HG03280 (cell line): ENCODE results near the gene KLRG1.

Source experiments
- ATAC-seq: cut with Tn5 transposase; IDR thresholded peaks from one replicate; pipeline ENCODE4 v1.9.1; 2021; ENCODE audit warnings: mild to moderate bottlenecking, moderate library complexity; ENCODE audit not compliant: unreplicated experiment

Gene KLRG1

GRCh38 chr12:9039397-9039977, 50.1 kb downstream of the KLRG1 start:
- peak; percentile 60 for ATAC-seq

- no peak for ATAC-seq
These were observed 51.3 kb downstream of the KLRG1 start for GRCh38 chr12:9040484-9041186.

GRCh38 chr12:9041321-9041720, 52.0 kb downstream of the KLRG1 start:
- ATAC-seq: no peak

- ATAC-seq: no peak
These were observed 54.4 kb downstream of the KLRG1 start for GRCh38 chr12:9043766-9044165.

- ATAC-seq: no peak
These were observed 57.8 kb downstream of the KLRG1 start for GRCh38 chr12:9047105-9047504.

GRCh38 chr12:9048930-9049329, 59.6 kb downstream of the KLRG1 start:
- ATAC-seq: no peak

GRCh38 chr12:9049520-9050133, 60.3 kb downstream of the KLRG1 start:
- no peak for ATAC-seq

- no peak for ATAC-seq
These were observed 61.3 kb downstream of the KLRG1 start for GRCh38 chr12:9050521-9051157.

- no peak for ATAC-seq
These were observed 61.8 kb downstream of the KLRG1 start for GRCh38 chr12:9051158-9051550.

GRCh38 chr12:9052610-9053009, 63.3 kb downstream of the KLRG1 start:
- no peak for ATAC-seq
